ENCODE data around the gene RBKS.

DNA sequence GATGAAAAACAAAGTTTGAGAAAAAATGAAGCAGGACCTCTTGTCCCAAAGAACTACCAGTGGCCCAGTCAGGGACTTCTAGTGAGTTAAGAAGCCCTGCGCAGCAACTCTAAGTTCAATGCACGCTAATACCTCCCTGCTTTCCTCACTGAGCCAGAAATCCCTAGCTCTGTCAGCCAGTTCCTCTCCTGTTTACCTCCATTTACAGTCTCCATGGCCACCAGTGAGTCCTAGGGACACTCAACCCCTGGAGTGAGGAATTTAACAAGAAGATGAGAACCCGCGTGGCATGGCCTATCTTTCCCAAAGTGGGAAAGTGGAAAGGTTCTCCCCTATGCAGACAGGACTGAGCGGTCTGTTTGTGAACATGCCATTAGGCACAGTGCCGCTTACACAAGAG is 87.6 kb downstream of the RBKS start:
- TF ChIP-seq, protein P1, sequence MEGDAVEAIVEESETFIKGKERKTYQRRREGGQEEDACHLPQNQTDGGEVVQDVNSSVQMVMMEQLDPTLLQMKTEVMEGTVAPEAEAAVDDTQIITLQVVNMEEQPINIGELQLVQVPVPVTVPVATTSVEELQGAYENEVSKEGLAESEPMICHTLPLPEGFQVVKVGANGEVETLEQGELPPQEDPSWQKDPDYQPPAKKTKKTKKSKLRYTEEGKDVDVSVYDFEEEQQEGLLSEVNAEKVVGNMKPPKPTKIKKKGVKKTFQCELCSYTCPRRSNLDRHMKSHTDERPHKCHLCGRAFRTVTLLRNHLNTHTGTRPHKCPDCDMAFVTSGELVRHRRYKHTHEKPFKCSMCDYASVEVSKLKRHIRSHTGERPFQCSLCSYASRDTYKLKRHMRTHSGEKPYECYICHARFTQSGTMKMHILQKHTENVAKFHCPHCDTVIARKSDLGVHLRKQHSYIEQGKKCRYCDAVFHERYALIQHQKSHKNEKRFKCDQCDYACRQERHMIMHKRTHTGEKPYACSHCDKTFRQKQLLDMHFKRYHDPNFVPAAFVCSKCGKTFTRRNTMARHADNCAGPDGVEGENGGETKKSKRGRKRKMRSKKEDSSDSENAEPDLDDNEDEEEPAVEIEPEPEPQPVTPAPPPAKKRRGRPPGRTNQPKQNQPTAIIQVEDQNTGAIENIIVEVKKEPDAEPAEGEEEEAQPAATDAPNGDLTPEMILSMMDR (IDR thresholded peaks at IDR 0.05): no peak
- no peak for TF ChIP-seq EP300 (IDR thresholded peaks at IDR 0.05; ENCODE audit: low read depth)
- TF ChIP-seq POLR2A (IDR thresholded peaks at IDR 0.05): no peak
